Measurements from ENCODE around the gene SLC6A2. TPM values are rescaled to one million over a fixed set of nuclear protein-coding genes. Genes with fewer than 3 reads are reported as not detected.

The SLC6A2 gene
- total RNA-seq, 8 experiments from 2014 or later, result 0.05 to 1.3 (median 0.25) TPM; not detected in 1

DNA sequence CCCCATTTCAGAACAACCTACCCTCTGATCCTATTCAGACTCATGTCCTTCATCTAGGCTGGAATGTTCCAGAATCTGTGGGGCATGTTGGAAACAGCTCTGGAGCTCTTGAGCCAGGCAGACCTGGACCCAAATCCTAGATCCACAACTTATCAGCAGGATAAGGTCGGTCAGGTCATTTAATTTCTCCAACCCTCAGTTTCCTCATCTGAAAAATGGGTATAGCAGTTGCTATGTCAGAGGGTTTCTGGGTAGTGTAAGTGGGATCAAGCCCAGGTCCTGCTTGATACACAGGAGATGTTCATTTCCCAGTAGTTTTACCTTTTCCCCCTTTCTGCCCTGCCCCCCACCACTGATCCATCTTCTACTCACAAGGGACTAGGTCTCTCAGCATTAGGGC lies 12.0 kb downstream of the SLC6A2 start:
- 55 to 67% methylated on average over 1 of the region's 1 CpG; no CpG with 5 or more reads in 8 of the 10 experiments for WGBS, 10 experiments
- Histone ChIP-seq H3K4me3 (no peak overlapping the region), H3K27ac (no peak overlapping the region), H3K4me1 (replicated peaks in 1 of 2) (peaks cover 2 to 5% of the 10 kb centered on the region in 2 donors)
- ATAC-seq (replicated peaks in 6 of 8), result no peak
- in situ Hi-C loops (cut with MboI; ENCODE audit: low pct_unique_long_range_greater_than_20kb in 2 of 9, low sequenced_read_pairs in 9 of 9, unreplicated experiment in 9 of 9), result no loop called here

DNA sequence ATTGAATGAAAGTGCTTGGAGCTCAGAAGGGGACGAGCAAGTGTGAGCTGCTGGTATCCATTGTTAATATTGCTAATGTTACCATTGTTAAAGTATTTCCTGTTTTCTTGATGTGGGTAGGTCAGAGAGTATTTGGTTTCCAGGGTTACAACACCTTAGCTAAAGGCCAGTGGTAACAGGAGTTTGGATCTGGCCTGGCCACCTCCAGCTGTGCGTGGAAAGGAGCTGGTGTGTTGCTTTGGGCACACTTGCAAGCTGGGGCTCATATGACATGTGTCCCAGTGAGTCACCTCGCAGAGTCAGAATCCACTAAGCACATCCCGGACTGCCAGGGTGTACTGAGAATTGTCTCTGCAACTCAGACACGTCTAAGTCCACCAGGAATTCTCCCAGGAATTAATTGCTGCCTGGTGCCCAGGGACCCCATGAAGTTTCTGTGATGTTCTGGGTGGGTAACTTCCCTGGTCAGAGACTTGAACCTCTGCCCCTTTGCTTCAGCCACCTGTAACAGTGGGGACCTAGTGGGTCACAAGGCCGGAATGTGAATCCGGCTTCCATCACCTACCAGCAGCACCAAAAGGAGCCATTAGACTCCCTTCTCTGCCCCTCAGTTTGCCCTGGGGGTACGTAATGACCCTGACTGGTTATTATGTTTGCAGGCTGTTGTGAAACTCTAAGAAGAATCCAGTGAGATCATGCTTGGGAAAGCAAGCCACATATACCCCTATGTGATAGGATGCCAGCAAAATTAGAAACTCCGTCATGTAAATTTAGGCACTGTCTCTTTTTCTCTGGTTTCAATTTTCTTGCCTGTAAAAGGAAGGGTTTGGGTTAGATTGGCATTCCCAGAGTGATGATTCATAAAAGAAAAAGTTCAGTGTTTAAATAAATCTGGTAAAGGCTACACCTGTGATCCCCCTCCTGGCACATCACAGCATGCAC lies 12.8 kb downstream of the SLC6A2 start:
- 0 to 100% (median 51%) methylated on average over 1 to 5 of the region's 9 CpGs; no CpG with 5 or more reads in 1 of the 10 experiments for WGBS, 10 experiments
- Histone ChIP-seq H3K27ac (no peak overlapping the region), H3K4me1 (replicated peaks in 1 of 2) (peaks cover 0 to 5% of the 10 kb centered on the region in 2 donors), H3K4me3 (no peak overlapping the region)
- in situ Hi-C loops (cut with MboI; ENCODE audit: low pct_unique_long_range_greater_than_20kb in 2 of 9, low sequenced_read_pairs in 9 of 9, unreplicated experiment in 9 of 9), result no loop called here
- peak in 3 of 8 experiments; percentile 69 to 83 (median 71) for ATAC-seq (replicated peaks in 6 of 8)

DNA sequence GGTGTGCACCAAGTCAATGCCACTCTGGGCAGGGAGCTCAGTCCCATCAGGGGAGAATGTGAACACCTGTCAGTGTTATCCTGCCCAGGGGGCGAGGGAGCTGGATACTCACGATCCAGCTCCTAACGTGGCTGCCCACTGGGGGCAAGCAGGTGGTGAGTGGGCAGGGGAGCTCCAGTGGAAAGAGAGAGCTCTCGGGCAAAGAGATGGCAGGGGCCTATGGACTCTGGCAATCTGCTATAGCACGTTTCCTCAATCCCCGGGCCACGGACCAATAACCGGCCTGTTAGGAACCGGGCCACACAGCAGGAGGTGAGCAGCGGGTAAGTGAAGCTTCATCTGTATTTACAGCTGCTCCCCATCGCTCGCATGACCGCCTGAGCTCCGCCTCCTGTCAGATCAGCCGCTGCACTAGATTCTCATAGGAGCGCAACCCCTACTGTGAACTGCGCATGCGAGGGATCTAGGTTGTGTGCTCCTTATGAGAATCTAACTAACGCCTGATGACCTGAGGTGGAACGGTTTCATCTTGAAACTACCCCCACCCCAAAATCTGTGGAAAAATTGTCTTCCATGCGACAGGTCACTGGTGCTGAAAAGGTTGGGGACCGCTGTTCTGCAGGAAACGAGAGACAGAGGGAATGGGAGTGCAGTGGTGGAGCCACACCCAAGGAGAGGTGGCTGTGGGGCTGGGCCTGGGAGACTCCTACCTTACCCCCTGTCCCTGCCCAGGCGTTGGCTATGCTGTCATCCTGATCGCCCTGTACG lies 15.6 kb downstream of the SLC6A2 start:
- 82 to 100% (median 93%) methylated on average over 2 to 20 of the region's 26 CpGs; no CpG with 5 or more reads in 3 of the 10 experiments for WGBS, 10 experiments
- Histone ChIP-seq H3K4me1 (replicated peaks in 1 of 2) (peaks cover 0 to 5% of the 10 kb centered on the region in 2 donors), H3K27ac (no peak overlapping the region), H3K4me3 (no peak overlapping the region)
- in situ Hi-C loops (cut with MboI; ENCODE audit: low pct_unique_long_range_greater_than_20kb in 2 of 9, low sequenced_read_pairs in 9 of 9, unreplicated experiment in 9 of 9), result no loop called here
- ATAC-seq (replicated peaks in 6 of 8), result no peak

DNA sequence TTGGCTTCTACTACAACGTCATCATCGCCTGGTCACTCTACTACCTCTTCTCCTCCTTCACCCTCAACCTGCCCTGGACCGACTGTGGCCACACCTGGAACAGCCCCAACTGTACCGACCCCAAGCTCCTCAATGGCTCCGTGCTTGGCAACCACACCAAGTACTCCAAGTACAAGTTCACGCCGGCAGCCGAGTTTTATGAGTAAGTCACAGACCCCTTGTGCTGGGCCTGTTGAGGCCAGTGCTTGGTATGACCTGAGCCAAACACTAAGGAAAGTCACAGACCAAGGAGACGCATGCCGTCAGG lies 16.1 kb downstream of the SLC6A2 start:
- in situ Hi-C loops (cut with MboI; ENCODE audit: low pct_unique_long_range_greater_than_20kb in 2 of 9, low sequenced_read_pairs in 9 of 9, unreplicated experiment in 9 of 9), result no loop called here
- WGBS, 10 experiments, result 77 to 100% (median 92%) methylated on average over 2 to 6 of the region's 10 CpGs; no CpG with 5 or more reads in 4 of the 10 experiments
- Histone ChIP-seq H3K4me3 (no peak overlapping the region), H3K4me1 (replicated peaks in 1 of 2) (peaks cover 0 to 5% of the 10 kb centered on the region in 2 donors), H3K27ac (no peak overlapping the region)
- ATAC-seq (replicated peaks in 6 of 8), result no peak

DNA sequence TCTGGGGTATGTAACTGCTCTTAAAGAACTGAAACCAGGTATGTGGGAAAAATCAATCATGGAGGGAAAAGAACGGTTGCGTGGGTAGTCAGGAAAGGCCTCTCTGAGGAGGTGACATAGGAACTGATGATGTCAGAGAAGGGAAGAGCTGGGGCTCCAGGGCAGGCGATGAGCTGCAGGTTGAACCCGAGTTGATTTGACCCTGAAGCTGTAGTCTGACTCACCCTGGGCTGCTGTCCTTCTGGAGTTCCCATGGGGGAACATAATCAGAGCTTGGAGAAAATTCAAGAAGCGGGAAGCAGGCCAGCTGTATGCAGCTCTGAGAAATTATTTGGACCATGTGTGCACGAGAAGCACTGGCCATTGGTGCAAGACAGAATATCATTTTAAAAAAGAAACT lies 16.7 kb downstream of the SLC6A2 start:
- Histone ChIP-seq H3K27ac (no peak overlapping the region), H3K4me3 (no peak overlapping the region), H3K4me1 (replicated peaks in 1 of 2) (peaks cover 0 to 5% of the 10 kb centered on the region in 2 donors)
- 8 to 100% (median 80%) methylated on average over 1 to 6 of the region's 6 CpGs; no CpG with 5 or more reads in 1 of the 10 experiments for WGBS, 10 experiments
- peak in 6 of 8 experiments; percentile 24 to 61 (median 39) for ATAC-seq (replicated peaks in 6 of 8)
- in situ Hi-C loops (cut with MboI; ENCODE audit: low pct_unique_long_range_greater_than_20kb in 2 of 9, low sequenced_read_pairs in 9 of 9, unreplicated experiment in 9 of 9), result no loop called here

DNA sequence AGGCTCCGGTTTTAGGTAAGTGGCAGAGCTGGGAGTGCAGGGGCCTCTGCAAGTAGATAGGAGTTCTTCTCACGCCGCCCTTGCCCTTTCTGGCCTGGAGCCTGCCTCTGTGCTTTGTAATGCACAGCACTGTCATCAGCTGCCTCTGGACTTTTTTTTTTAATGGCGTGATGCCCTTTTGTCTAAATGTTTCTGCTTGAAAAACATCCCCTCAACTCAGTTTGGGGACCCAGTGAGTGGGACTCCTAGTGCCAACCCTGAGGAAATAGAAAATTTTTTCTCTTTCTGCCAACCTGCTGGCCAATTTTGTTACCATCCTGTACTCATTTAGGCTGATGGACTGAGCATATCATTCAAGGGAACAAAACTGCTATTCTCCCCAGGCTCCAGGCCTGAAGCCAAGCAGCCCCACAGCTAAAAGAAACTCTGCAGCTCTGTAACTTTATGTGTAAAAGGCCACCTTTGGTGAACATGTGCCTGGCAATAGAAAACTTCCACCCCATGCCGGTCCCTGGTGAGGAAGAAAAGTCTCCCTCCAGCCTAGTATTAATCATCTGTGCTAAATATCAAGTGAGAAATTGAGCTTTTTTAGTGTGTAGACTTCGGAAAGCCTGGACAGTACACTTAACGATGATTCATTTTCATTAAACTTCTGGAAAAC lies 22.5 kb downstream of the SLC6A2 start:
- Histone ChIP-seq H3K4me1 (replicated peaks in 1 of 2) (no peaks in the 10 kb centered on the region), H3K27ac (no peak overlapping the region), H3K4me3 (no peak overlapping the region)
- ATAC-seq (replicated peaks in 6 of 8), result peak in 2 of 8 experiments; percentile 35 to 46
- 13 to 86% (median 50%) methylated on average over 1 to 7 of the region's 7 CpGs; no CpG with 5 or more reads in 1 of the 10 experiments for WGBS, 10 experiments
- in situ Hi-C loops (cut with MboI; ENCODE audit: low pct_unique_long_range_greater_than_20kb in 2 of 9, low sequenced_read_pairs in 9 of 9, unreplicated experiment in 9 of 9), result loop anchor here in 1 of 9 experiments (25.0 kb wide), 1 partner anchor 216 kb away; no protein-coding TSS in a partner anchor

DNA sequence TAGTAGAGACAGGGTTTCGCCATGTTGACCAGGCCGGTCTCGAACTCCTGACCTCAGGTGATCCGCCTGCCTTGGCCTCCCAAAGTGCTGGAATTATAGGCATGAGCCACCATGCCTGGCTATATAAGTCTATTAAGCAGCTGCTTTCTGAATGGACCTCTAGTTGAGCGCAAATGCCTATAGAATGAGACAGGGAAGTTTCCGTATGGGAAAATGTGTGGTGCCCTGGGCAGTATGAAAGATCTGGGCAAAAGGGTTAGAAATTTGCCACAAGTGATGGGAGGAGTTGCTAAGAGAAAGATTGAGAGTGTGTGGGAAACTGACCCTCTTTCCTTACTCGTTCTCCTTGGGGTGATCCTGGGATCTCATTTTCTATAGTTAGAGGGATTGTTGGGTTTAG lies 26.3 kb downstream of the SLC6A2 start:
- Histone ChIP-seq H3K4me3 (no peak overlapping the region), H3K27ac (no peak overlapping the region), H3K4me1 (replicated peaks in 1 of 2) (no peaks in the 10 kb centered on the region)
- no peak for ATAC-seq (replicated peaks in 6 of 8)
- in situ Hi-C loops (cut with MboI; ENCODE audit: low pct_unique_long_range_greater_than_20kb in 2 of 9, low sequenced_read_pairs in 9 of 9, unreplicated experiment in 9 of 9), result loop anchor here in 1 of 9 experiments (25.0 kb wide), 1 partner anchor 220 kb away; no protein-coding TSS in a partner anchor
- 40 to 92% (median 81%) methylated on average over 1 to 7 of the region's 7 CpGs; no CpG with 5 or more reads in 4 of the 10 experiments for WGBS, 10 experiments

DNA sequence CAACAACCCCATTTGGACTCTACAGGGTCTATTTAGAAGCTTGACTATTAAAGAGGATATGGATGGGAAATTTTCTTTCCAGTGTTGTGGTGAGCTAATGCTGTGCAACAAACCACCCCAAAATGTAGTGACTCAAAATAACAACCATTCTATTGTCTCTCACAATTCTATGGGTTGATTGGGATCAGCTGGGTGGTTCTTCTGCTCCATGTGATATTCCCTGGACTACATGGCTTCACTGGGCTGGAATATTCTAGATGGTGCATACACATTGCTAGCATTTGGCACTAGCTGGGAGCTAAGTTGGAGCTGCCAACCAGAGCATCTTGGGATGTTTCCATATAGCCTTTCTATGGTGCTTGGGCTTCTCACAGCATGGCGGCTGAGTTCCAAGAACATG lies 30.2 kb downstream of the SLC6A2 start:
- in situ Hi-C loops (cut with MboI; ENCODE audit: low pct_unique_long_range_greater_than_20kb in 2 of 9, low sequenced_read_pairs in 9 of 9, unreplicated experiment in 9 of 9), result loop anchor here in 1 of 9 experiments (25.0 kb wide), 1 partner anchor 224 kb away; no protein-coding TSS in a partner anchor
- no peak overlapping the region for H3K27ac ChIP-seq
- H3K4me3 ChIP-seq, result no peak overlapping the region
- 80 to 100% (median 84%) methylated on average over 1 of the region's 1 CpG; no CpG with 5 or more reads in 6 of the 10 experiments for WGBS, 10 experiments
- ATAC-seq (replicated peaks in 6 of 8), result no peak
- H3K4me1 ChIP-seq (replicated peaks in 1 of 2), result peaks cover 0 to 4% of the 10 kb centered on the region in 2 donors

DNA sequence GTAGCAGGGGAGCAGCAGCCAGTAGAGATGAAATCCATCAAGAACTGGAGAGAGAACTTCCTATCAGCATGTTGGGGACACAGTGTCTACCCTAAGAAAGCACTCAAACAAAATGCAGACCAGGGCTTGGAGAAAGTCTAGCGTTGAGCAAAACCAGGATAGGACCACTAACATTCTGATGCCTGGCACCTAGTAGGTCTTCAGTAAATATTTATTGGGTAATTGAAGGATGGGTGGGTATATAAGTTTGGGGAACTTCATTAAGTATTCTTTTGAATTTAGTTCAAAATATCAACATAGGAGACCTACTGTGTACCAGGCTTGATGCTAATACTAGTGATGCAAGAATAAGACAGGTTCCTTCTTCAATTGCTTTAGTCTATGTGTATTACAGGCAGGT lies 30.9 kb downstream of the SLC6A2 start:
- 0 to 100% (median 68%) methylated on average over 1 of the region's 1 CpG; no CpG with 5 or more reads in 4 of the 10 experiments for WGBS, 10 experiments
- no peak for ATAC-seq (replicated peaks in 6 of 8)
- Histone ChIP-seq H3K27ac (no peak overlapping the region), H3K4me3 (no peak overlapping the region), H3K4me1 (replicated peaks in 1 of 2) (peaks cover 0 to 4% of the 10 kb centered on the region in 2 donors)
- in situ Hi-C loops (cut with MboI; ENCODE audit: low pct_unique_long_range_greater_than_20kb in 2 of 9, low sequenced_read_pairs in 9 of 9, unreplicated experiment in 9 of 9), result loop anchor here in 1 of 9 experiments (25.0 kb wide), 1 partner anchor 224 kb away; no protein-coding TSS in a partner anchor

DNA sequence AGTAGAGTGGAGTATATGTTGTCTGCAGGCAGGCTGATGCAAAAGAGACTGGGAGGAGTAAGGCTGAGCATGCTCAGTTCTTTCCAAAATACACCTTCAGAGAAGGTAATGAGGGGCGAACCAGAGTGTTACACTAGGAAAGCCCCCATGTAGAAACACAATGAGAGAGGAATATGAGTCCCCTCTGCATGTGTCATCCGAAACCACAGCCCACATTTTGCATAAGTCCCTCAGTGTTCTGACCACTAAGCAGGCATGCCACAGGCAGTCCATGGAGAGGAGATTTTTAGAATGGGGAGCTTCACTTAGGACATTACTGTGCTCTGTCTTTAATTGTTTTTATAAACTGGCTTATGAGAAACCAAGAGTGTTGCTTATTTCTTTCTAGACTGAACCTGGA lies 32.0 kb downstream of the SLC6A2 start:
- peak in 2 of 8 experiments; percentile 83 to 96 for ATAC-seq (replicated peaks in 6 of 8)
- in situ Hi-C loops (cut with MboI; ENCODE audit: low pct_unique_long_range_greater_than_20kb in 2 of 9, low sequenced_read_pairs in 9 of 9, unreplicated experiment in 9 of 9), result loop anchor here in 1 of 9 experiments (25.0 kb wide), 1 partner anchor 226 kb away; no protein-coding TSS in a partner anchor
- WGBS, 10 experiments, result 0 to 93% (median 86%) methylated on average over 1 to 2 of the region's 2 CpGs; no CpG with 5 or more reads in 5 of the 10 experiments
- Histone ChIP-seq H3K4me1 (replicated peaks in 1 of 2) (peaks cover 0 to 4% of the 10 kb centered on the region in 2 donors), H3K4me3 (no peak overlapping the region), H3K27ac (no peak overlapping the region)

DNA sequence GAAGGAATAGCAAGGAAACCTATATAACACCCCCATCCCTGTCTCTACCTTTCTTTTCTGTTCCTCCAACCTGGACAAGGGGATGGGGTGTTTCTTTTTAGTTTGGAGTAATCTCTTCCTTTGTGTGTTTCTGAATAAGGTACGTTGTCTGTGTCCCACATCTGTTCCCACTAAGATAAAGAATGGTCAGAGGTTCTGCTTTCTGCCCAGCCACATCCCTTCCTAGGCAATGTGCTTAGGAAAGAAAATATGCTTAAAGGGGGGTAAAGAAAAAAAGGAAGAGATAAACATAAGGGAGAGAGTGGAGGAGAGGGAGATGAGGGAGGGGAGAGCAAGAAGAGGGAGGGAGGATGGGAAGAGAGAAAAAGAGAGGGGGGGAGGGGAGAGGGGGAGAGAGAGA lies 35.1 kb downstream of the SLC6A2 start:
- no peak for ATAC-seq (replicated peaks in 6 of 8)
- Histone ChIP-seq H3K4me3 (no peak overlapping the region), H3K27ac (no peak overlapping the region), H3K4me1 (replicated peaks in 1 of 2) (peaks cover 0 to 4% of the 10 kb centered on the region in 2 donors)
- 0 to 57% (median 33%) methylated on average over 1 of the region's 1 CpG; no CpG with 5 or more reads in 7 of the 10 experiments for WGBS, 10 experiments
- in situ Hi-C loops (cut with MboI; ENCODE audit: low pct_unique_long_range_greater_than_20kb in 2 of 9, low sequenced_read_pairs in 9 of 9, unreplicated experiment in 9 of 9), result loop anchor here in 1 of 9 experiments (25.0 kb wide), 1 partner anchor 229 kb away; no protein-coding TSS in a partner anchor

DNA sequence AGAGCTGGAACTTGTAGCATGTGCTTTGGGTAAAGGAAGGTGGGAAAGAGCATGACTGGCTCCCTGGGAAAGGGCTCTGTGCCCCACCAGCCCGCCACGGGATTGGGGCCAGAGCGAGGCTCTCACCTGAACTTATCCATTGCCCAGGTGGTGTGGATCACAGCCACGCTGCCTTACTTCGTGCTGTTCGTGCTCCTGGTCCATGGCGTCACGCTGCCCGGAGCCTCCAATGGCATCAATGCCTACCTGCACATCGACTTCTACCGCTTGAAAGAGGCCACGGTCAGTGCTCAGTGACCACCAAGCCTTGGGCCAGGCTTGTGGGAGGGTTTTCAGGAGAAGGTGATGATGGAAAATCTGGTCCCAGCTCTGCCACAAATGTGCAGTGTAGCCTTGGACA lies 36.0 kb downstream of the SLC6A2 start:
- no peak for ATAC-seq (replicated peaks in 6 of 8)
- 83 to 100% (median 93%) methylated on average over 1 to 8 of the region's 12 CpGs; no CpG with 5 or more reads in 6 of the 10 experiments for WGBS, 10 experiments
- in situ Hi-C loops (cut with MboI; ENCODE audit: low pct_unique_long_range_greater_than_20kb in 2 of 9, low sequenced_read_pairs in 9 of 9, unreplicated experiment in 9 of 9), result loop anchor here in 1 of 9 experiments (25.0 kb wide), 1 partner anchor 229 kb away; no protein-coding TSS in a partner anchor

More for the DNA sequence above, 36.0 kb downstream of the SLC6A2 start:
- no peak overlapping the region for H3K27ac ChIP-seq
- H3K4me1 ChIP-seq (replicated peaks in 1 of 2), result peaks cover 0 to 4% of the 10 kb centered on the region in 2 donors
- no peak overlapping the region for H3K4me3 ChIP-seq

All from motor neuron (in vitro differentiated cells).